ENCODE results near the gene NAMPT.

DNA sequence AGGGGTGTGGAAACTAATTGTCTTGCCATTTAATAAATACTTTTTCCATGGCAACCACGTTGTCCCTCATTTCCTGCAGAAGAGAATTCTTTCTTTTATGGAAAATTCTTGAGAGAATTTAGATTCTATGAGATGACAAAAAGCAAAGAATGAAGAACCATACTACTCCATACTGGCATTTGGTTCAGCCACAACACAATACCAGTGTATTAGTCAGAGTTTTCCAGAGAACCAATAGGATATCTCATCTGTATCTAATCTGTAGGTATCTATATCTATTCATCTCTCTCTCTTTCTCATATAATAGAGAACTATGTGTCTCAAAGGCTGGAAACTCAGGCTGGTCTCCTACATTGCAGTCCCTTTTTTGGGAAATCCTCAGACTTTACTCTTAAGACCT lies 44.6 kb upstream of the NAMPT start:
- TF ChIP-seq POLR2A (IDR thresholded peaks at IDR 0.05; ENCODE audit: low read depth, low read length) (no peak), TAF1 (IDR thresholded peaks at IDR 0.05; ENCODE audit: low read depth, low read length) (no peak), POLR2AphosphoS5 (IDR thresholded peaks at IDR 0.05; ENCODE audit: low read depth, low read length) (no peak)
